Stimulated activated CD8-positive, alpha-beta memory T cell treated with anti-CD3 and anti-CD28 coated beads, Interleukin-2, amount 100 ng/mL, for 48 hours (primary cell): ENCODE data around the gene PSMD7.
"Not testable (repeated sequence)": the region's sequence is repeated elsewhere in the genome, so short reads cannot be mapped to it uniquely, and the experiment has no call there.

ENCODE experiments used
- DNase-seq, 2 donors: peaks; one replicate each; pipeline ENCODE4 v3.0.0-alpha.2; 2020; ENCODE audit warnings: low read depth in 2 of 2

The PSMD7 gene

GRCh38 chr16:74297145-74297665 lies 591 bp downstream of the PSMD7 start:
- DNase-seq = peak; percentile 10 to 28

- DNase-seq = no peak
Measured at GRCh38 chr16:74298104-74298503, 1.5 kb downstream of the PSMD7 start.

GRCh38 chr16:74302341-74302740 lies 5.7 kb downstream of the PSMD7 start:
- DNase-seq = no peak

GRCh38 chr16:74304164-74304834 lies 7.7 kb downstream of the PSMD7 start:
- no peak for DNase-seq

DNA sequence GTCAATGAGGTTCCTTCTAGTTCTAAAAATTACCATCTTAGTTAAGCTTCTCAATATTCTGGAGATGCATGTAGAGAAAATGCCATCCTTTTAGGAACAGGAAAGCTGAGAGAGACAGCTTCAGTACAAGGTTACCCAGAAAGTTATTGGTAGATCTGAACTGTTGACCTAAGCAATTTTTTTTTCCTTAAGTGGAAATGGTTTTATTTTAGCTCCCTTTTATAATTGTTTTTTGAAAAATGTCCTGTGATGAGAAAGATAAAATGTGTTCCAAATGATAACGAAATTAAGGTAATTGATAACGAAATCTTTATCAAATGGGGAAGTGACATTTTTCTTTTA lies 8.2 kb downstream of the PSMD7 start:
- DNase-seq = no peak

DNA sequence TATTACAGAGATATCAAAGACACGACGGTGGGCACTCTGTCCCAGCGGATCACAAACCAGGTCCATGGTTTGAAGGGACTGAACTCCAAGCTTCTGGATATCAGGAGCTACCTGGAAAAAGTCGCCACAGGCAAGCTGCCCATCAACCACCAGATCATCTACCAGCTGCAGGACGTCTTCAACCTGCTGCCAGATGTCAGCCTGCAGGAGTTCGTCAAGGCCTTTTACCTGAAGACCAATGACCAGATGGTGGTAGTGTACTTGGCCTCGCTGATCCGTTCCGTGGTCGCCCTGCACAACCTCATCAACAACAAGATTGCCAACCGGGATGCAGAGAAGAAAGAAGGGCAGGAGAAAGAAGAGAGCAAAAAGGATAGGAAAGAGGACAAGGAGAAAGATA lies 8.7 kb downstream of the PSMD7 start:
- DNase-seq = no peak

DNA sequence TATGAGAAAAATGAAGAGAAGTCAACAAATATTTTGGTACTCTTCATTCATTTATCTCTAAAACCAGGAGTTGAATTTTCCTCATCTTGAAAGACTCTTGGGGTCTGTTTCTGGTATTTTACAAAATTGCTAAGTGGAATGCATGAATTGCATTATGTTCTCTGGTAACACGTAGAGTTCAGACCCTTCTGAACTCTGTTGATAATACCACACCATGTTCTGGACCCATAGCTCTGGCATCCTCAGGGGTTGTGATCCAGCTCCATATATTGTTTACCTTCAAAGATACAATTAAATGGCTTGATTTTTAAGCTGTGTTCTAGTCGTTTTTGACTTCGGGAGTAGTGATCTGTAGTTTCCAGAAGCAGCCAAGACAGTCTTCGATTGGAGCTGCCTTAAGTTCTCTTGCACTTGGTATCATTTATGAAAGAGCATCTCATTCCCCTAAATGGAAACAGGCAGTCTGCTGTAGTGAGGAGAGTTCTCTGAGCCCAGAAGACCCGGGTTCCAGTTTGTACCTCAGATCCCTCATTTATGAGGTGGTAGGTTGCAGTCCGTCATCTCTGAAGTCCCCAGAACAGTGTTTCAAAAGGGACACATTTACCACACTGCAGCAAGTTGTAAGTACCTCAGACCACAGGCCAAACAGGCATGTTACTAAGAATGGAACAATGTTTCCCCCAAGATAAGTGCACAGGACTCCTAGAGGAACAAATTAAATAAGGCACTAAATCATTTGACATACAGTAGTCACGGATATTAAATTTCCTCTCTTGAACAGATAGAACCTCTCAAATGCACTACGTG lies 9.6 kb downstream of the PSMD7 start:
- no peak for DNase-seq

DNA sequence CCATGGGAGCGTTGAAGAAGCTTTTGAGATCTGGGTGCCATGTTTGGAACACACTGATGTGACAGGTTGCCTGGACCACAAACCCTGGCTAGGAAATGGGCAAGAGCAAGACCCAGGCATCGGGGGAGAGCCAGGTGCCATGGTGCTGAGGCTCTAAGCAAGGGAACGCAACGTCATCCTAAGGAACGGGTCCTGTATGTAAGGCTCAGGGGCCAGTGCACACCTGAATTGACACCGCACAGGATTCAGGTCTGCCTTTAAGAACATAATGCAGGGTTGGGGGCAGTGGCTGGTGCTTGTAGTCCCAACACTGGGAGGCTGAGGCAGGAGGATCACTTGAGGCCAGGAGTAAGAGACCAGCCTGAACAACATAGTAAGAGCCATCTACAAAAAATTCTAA lies 10.8 kb downstream of the PSMD7 start:
- no peak for DNase-seq

GRCh38 chr16:74309789-74310781 lies 13.5 kb downstream of the PSMD7 start:
- no peak for DNase-seq

DNA sequence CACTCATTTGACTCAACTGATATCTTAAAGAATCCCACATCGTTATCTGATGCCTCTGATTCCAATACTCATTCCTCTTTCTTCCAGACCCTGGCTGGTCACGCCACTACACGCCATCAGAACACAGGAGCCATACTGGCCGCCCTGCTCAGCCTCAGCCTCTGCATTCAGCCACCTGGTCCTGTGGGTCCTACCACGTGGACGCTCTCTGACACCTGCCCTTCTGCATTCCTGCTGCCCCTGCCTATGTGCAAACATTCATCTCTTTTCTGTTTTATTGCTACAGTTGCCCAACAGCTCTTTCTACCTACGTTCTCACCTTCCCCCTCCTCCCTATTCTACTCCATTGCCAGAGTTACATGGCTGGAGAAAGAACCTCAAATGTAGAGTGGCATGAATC lies 18.4 kb downstream of the PSMD7 start:
- DNase-seq = no peak

DNA sequence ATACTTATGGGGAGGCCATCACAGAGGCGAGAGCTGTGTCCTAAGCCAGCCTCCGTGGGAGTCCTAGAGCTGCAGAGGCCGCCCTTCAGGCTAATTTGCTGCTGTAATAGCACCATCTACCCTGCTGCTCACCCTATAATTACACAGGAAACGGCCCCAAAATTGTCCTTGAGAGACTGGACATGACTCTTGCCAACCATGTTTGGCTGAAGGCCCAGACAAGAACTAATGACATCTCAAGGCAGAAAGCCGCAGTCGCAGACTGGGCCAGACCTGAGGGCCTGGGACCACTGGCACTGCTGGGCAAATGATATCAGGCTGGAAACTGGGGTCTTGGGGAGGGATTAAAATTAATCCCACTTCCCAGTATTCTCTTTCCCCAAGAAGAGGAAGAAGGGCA lies 24.1 kb downstream of the PSMD7 start:
- no peak for DNase-seq

DNA sequence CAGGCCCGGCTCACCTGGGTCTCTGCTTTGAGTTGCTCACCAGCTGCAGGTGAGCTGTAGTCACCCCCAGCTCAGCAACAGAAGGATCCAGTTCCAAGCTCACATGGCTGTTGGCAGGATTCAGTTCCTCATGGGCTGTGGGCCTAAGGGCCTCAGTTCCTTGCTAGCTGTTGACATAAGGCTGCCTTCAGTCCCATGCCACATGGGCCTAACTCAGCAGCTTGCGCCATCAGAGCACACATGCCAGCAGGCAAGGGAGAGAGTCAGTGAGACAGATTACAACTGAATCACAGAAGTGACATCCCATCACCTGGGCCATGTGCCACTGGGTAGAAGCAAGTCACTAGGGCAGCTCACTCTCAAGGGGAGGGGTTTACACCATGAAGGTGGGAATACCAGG lies 24.7 kb downstream of the PSMD7 start:
- DNase-seq = no peak

DNA sequence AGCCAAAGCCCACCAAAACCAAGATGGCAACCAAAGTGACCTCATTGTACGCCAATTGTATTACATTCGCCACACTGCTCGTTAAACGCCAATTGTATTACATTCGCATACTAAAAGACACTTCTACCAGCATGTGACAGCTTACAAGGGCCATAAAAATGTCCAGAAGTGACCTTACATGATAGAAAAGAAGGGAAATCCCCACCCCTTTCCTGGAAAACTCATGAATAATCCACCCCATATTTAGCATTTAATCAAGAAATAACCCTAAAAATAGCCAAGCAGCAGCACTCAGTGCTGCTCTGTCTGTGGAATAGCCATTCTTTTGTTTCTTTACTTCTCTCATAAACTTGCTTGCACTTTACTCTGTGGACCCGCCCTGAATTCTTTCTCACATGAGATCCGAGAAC lies 25.7 kb downstream of the PSMD7 start:
- DNase-seq = no peak

DNA sequence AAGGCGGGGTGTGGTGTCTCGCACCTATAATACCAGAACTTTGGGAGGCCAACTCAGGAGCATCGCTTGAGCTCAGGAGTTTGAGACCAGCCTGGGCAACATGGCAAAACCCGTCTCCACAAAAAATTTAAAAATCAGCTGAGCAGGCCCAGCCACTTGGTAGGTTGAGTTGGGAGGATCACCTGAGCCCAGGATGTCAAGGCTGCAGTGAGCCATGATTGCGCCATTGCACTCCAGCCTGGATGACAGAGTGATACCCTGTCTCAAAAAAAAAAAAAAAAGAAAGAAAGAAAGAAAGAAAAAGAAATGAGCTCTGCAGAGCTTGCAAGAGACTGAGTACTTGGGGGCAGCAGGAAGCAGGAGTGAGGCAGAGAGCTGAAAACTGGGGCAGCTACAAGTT lies 28.2 kb downstream of the PSMD7 start:
- DNase-seq = not testable (repeated sequence)

- no peak for DNase-seq
Measured at GRCh38 chr16:74325641-74326040, 29.0 kb downstream of the PSMD7 start.

DNA sequence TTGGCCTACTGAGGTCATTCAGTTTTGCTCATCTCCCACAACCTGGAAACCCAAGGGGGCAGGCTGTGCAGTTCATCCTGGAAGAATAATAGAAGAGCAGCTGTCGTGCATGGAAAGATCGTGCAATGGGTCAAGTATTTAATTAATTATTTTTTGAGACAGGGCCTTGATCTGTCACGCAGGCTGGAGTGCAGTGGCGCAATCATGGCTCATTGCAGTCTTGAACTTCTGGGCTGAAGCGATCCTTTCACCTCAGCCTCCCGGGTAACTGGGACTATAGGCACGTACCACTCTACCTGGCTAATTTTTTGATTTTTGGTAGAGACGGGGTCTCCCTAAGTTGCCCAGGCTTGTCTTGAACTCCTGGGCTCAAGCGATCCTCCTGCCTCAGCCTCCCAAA lies 31.7 kb downstream of the PSMD7 start:
- DNase-seq = not testable (repeated sequence)

- not testable (repeated sequence) for DNase-seq
Measured at GRCh38 chr16:74332469-74332868, 35.9 kb downstream of the PSMD7 start.

- DNase-seq = not testable (repeated sequence)
Measured at GRCh38 chr16:74337506-74337905, 40.9 kb downstream of the PSMD7 start.

DNA sequence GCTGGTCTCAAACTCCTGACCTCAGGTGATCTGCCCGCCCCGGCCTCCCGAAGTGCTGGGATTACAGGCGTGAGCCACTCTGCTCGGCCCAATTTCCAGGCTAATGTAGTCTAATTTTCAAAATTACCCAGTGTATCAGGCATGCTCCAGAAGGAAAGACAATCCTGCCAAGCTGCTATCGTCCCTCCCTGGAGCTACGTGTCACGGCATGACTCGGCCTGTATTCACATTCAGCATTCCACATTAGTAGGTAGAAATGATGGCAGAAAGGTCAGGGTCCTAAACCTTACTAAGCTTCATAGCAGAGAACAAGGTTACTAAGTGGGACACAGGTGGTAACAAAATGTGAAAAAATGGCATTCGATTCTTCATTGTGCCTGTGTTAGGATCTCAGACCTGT lies 42.6 kb downstream of the PSMD7 start:
- DNase-seq = not testable (repeated sequence)

GRCh38 chr16:74353038-74353437 lies 56.4 kb downstream of the PSMD7 start:
- not testable (repeated sequence) for DNase-seq
